GM23338 (cell line): ENCODE results near the gene ACOX3.

Experiments
- EZH2 ChIP-seq: fragments of 200-600 bp; sonication (generic); IDR thresholded peaks from one replicate; pipeline ENCODE4 v1.8.0; 2017; ENCODE audit warnings: antibody characterized with exemption, mild to moderate bottlenecking, low read depth; ENCODE audit not compliant: unreplicated experiment
- POLR2AphosphoS5 ChIP-seq: IDR thresholded peaks from 2 replicates; pipeline ENCODE4 v1.6.1; 2016; ENCODE audit warnings: antibody characterized with exemption, low read depth
- TF ChIP-seq, protein P1 (sequence below), 2 experiments: fragments of 200-600 bp in 1 of 2; sonication (generic) in 1 of 2; conservative IDR thresholded peaks; 2 replicates each; pipeline versions ENCODE4 v1.5.1 to v1.6.1; 2016 to 2017; ENCODE audit warnings: antibody characterized with exemption in 2 of 2, low read depth in 2 of 2, mild to moderate bottlenecking in 2 of 2, moderate library complexity in 1 of 2

DNA sequence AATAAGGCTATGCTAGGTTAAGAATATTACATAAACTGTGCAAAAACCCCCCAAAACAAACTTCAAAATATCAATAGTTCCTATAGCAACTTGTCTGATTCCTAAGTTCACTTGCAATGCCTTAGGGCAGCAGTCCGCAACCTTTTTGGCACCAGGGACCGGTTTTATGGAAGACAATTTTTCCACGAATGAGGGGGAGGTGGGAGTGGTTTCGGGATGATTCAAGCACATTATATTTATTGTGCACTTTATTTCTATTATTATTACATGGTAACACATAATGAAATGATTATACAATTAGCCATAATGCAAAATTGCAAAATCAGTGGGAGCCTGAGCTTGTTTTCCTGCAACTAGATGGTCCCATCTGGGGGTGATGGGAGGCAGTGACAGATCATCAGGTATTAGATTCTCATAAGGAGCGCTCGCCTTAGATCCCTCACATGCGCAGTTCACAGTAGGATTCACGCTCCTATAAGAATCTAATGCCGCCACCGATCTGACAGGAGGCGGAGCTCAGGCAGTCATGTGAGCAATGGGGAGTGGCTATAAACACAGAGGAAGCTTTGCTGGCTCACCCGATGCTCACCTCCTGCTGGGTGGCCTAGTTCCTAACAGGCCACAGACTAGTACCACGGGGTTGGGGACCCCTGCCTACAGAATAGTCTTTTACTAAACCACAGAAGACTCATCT is 39.7 kb downstream of the ACOX3 start:
- TF ChIP-seq, protein P1, sequence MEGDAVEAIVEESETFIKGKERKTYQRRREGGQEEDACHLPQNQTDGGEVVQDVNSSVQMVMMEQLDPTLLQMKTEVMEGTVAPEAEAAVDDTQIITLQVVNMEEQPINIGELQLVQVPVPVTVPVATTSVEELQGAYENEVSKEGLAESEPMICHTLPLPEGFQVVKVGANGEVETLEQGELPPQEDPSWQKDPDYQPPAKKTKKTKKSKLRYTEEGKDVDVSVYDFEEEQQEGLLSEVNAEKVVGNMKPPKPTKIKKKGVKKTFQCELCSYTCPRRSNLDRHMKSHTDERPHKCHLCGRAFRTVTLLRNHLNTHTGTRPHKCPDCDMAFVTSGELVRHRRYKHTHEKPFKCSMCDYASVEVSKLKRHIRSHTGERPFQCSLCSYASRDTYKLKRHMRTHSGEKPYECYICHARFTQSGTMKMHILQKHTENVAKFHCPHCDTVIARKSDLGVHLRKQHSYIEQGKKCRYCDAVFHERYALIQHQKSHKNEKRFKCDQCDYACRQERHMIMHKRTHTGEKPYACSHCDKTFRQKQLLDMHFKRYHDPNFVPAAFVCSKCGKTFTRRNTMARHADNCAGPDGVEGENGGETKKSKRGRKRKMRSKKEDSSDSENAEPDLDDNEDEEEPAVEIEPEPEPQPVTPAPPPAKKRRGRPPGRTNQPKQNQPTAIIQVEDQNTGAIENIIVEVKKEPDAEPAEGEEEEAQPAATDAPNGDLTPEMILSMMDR (conservative IDR thresholded peaks at IDR 0.05; ENCODE audit: low read depth in 2 of 2) = no peak
- TF ChIP-seq POLR2AphosphoS5 (no peak), EZH2 (no peak)
